ENCODE results near the gene BAX. TPM values are rescaled to one million over a fixed set of nuclear protein-coding genes. Genes with fewer than 3 reads are reported as not detected.

Gene BAX
- total and polyA plus RNA-seq, 4 experiments from 2014 or later, result 56.5 to 183 (median 120) TPM

- Histone ChIP-seq H3K9me3 (ENCODE audit: control insufficient read depth in 1 of 2, low read length in 2 of 2) (no peaks in the 10 kb centered on the region), H3K27ac (ENCODE audit: low read depth, low read length) (no peak overlapping the region), H3K4me1 (ENCODE audit: insufficient read depth, low read length) (peaks cover 12% of the 10 kb centered on the region), H3K4me3 (ENCODE audit: low read length in 2 of 2) (no peak overlapping the region), H3K36me3 (ENCODE audit: insufficient read depth, low read length) (no peaks in the 10 kb centered on the region), H3K27me3 (ENCODE audit: insufficient read depth, low read length) (no peaks in the 10 kb centered on the region)
- Mint-ChIP-seq H3K4me1 (peaks cover 14 to 40% (median 23%) of the 10 kb centered on the region in 4 donors), H3K27me3 (no peaks in the 10 kb centered on the region), H3K4me3 (no peak overlapping the region), H3K27ac (peak overlapping the region in 3 of 7 donors; percentile 2 to 57 (median 13)), H3K9me3 (no peaks in the 10 kb centered on the region), H3K36me3 (peaks cover 0 to 14% of the 10 kb centered on the region in 2 donors)
- intact Hi-C loops (cut with micrococcal nuclease), result loop anchor here (2.0 to 10.0 kb wide), 2 partner anchors 57 to 201 kb away; partner anchors contain the start of gene CGB7
- peak in 2 of 5 donors; percentile 22 to 43 for DNase-seq
- ChIA-PET POLR2A (ENCODE audit: partially characterized antibody) (interaction anchor here (1.7 kb wide), 1 partner anchor 20 kb away, joined by 7 read pairs; no protein-coding TSS in a partner anchor), CTCF (ENCODE audit: partially characterized antibody) (interaction anchor here (0.6 to 3.3 kb wide), 14 partner anchors 11 to 201 kb away, joined by 3 to 24 read pairs (median 4); no protein-coding TSS in a partner anchor)
These were observed 43.3 kb downstream of the BAX start for GRCh38 chr19:48997972-48998371.

- CTCF ChIA-PET (ENCODE audit: partially characterized antibody), result interaction anchor here (0.8 to 3.6 kb wide), 20 partner anchors 8 to 204 kb away, joined by 3 to 24 read pairs (median 4); no protein-coding TSS in a partner anchor
- Mint-ChIP-seq H3K4me1 (peaks cover 7 to 24% (median 15%) of the 10 kb centered on the region in 4 donors), H3K27me3 (no peaks in the 10 kb centered on the region), H3K9me3 (no peaks in the 10 kb centered on the region), H3K27ac (peak overlapping the region in 1 of 7 donors; percentile 46), H3K4me3 (peak overlapping the region in 1 of 8 donors; percentile 8), H3K36me3 (peaks cover 7 to 16% of the 10 kb centered on the region in 2 donors)
- H3K4me3 ChIP-seq (ENCODE audit: low read length in 2 of 2), result no peak overlapping the region
- no peaks in the 10 kb centered on the region for H3K36me3 ChIP-seq (ENCODE audit: insufficient read depth, low read length)
- H3K4me1 ChIP-seq (ENCODE audit: insufficient read depth, low read length), result peaks cover 3% of the 10 kb centered on the region
- DNase-seq, result peak; percentile 64 to 76 (median 69)
- H3K27ac ChIP-seq (ENCODE audit: low read depth, low read length), result no peak overlapping the region
- POLR2A ChIA-PET (ENCODE audit: partially characterized antibody), result interaction anchor here (0.7 to 1.4 kb wide), 4 partner anchors 12 to 98 kb away, joined by 3 to 8 read pairs (median 4); no protein-coding TSS in a partner anchor
- intact Hi-C loops (cut with micrococcal nuclease), result loop anchor here (2.0 to 10.0 kb wide), 2 partner anchors 55 to 199 kb away; partner anchors contain the start of gene CGB7
- no peaks in the 10 kb centered on the region for H3K9me3 ChIP-seq (ENCODE audit: control insufficient read depth in 1 of 2, low read length in 2 of 2)
- H3K27me3 ChIP-seq (ENCODE audit: insufficient read depth, low read length), result no peaks in the 10 kb centered on the region
These were observed 45.0 kb downstream of the BAX start for GRCh38 chr19:48999481-49000325.

- Histone ChIP-seq H3K27me3 (ENCODE audit: insufficient read depth, low read length) (no peaks in the 10 kb centered on the region), H3K9me3 (ENCODE audit: control insufficient read depth in 1 of 2, low read length in 2 of 2) (no peaks in the 10 kb centered on the region), H3K27ac (ENCODE audit: low read depth, low read length) (no peak overlapping the region), H3K4me3 (ENCODE audit: low read length in 2 of 2) (no peak overlapping the region), H3K4me1 (ENCODE audit: insufficient read depth, low read length) (no peaks in the 10 kb centered on the region), H3K36me3 (ENCODE audit: insufficient read depth, low read length) (peaks cover 11% of the 10 kb centered on the region)
- intact Hi-C loops (cut with micrococcal nuclease), result no loop called here
- no peak overlapping the region for H3K4me3 Mint-ChIP-seq
- POLR2A ChIA-PET (ENCODE audit: partially characterized antibody), result interaction anchor here (0.7 kb wide), 1 partner anchor 10 kb away, joined by 4 read pairs; no protein-coding TSS in a partner anchor
- H3K27ac Mint-ChIP-seq, result no peak overlapping the region
- H3K9me3 Mint-ChIP-seq, result no peaks in the 10 kb centered on the region
- peaks cover 3 to 8% (median 7%) of the 10 kb centered on the region in 4 donors for H3K4me1 Mint-ChIP-seq
- peaks cover 10 to 33% of the 10 kb centered on the region in 2 donors for H3K36me3 Mint-ChIP-seq
- H3K27me3 Mint-ChIP-seq, result no peaks in the 10 kb centered on the region
- CTCF ChIA-PET (ENCODE audit: partially characterized antibody), result interaction anchor here (0.9 to 1.2 kb wide), 2 partner anchors 11 to 14 kb away, joined by 4 to 5 read pairs; partner anchors contain the start of genes GYS1 and RUVBL2
- DNase-seq, result no peak
These were observed 49.5 kb downstream of the BAX start for GRCh38 chr19:49004133-49004532.

GRCh38 chr19:49004964-49005614, 50.4 kb downstream of the BAX start:
- no peak overlapping the region for H3K4me3 ChIP-seq (ENCODE audit: low read length in 2 of 2)
- H3K4me1 ChIP-seq (ENCODE audit: insufficient read depth, low read length), result no peaks in the 10 kb centered on the region
- no peaks in the 10 kb centered on the region for H3K27me3 ChIP-seq (ENCODE audit: insufficient read depth, low read length)
- H3K36me3 ChIP-seq (ENCODE audit: insufficient read depth, low read length), result peaks cover 11% of the 10 kb centered on the region
- CTCF ChIA-PET (ENCODE audit: partially characterized antibody), result no interaction called here
- H3K9me3 ChIP-seq (ENCODE audit: control insufficient read depth in 1 of 2, low read length in 2 of 2), result no peaks in the 10 kb centered on the region
- H3K36me3 Mint-ChIP-seq, result peaks cover 12 to 34% of the 10 kb centered on the region in 2 donors
- H3K9me3 Mint-ChIP-seq, result no peaks in the 10 kb centered on the region
- H3K27ac ChIP-seq (ENCODE audit: low read depth, low read length), result no peak overlapping the region
- H3K4me3 Mint-ChIP-seq, result no peak overlapping the region
- POLR2A ChIA-PET (ENCODE audit: partially characterized antibody), result no interaction called here
- intact Hi-C loops (cut with micrococcal nuclease), result no loop called here
- no peaks in the 10 kb centered on the region for H3K27me3 Mint-ChIP-seq
- peaks cover 0 to under 1% (median 0%) of the 10 kb centered on the region in 4 donors for H3K4me1 Mint-ChIP-seq
- no peak overlapping the region for H3K27ac Mint-ChIP-seq
- no peak for DNase-seq

DNA sequence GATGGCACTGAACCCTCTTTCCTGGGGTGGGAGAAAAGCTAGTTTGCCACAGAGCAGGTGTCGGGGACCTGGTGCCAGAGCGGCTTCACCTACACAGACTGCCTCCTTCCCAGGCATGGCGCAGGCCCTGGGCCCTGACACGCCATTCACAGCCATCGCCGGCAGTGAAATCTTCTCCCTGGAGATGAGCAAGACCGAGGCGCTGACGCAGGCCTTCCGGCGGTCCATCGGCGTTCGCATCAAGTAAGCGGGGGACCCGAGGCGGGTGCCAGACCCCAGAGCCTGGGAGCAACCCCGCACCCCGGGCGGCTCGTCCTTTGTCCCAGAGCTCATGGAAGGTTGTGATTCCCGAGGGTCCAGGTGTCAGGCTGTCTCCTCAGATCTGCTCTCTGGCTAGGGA, 52.2 kb downstream of the BAX start:
- Mint-ChIP-seq H3K4me1 (no peaks in the 10 kb centered on the region), H3K9me3 (no peaks in the 10 kb centered on the region), H3K4me3 (no peak overlapping the region), H3K27ac (no peak overlapping the region), H3K36me3 (peaks cover 21 to 43% of the 10 kb centered on the region in 2 donors), H3K27me3 (no peaks in the 10 kb centered on the region)
- H3K4me1 ChIP-seq (ENCODE audit: insufficient read depth, low read length), result no peaks in the 10 kb centered on the region
- H3K9me3 ChIP-seq (ENCODE audit: control insufficient read depth in 1 of 2, low read length in 2 of 2), result no peaks in the 10 kb centered on the region
- H3K4me3 ChIP-seq (ENCODE audit: low read length in 2 of 2), result no peak overlapping the region
- ChIA-PET CTCF (ENCODE audit: partially characterized antibody) (no interaction called here), POLR2A (ENCODE audit: partially characterized antibody) (no interaction called here)
- no peaks in the 10 kb centered on the region for H3K27me3 ChIP-seq (ENCODE audit: insufficient read depth, low read length)
- H3K27ac ChIP-seq (ENCODE audit: low read depth, low read length), result no peak overlapping the region
- H3K36me3 ChIP-seq (ENCODE audit: insufficient read depth, low read length), result peaks cover 17% of the 10 kb centered on the region
- no peak for DNase-seq
- intact Hi-C loops (cut with micrococcal nuclease), result no loop called here

DNA sequence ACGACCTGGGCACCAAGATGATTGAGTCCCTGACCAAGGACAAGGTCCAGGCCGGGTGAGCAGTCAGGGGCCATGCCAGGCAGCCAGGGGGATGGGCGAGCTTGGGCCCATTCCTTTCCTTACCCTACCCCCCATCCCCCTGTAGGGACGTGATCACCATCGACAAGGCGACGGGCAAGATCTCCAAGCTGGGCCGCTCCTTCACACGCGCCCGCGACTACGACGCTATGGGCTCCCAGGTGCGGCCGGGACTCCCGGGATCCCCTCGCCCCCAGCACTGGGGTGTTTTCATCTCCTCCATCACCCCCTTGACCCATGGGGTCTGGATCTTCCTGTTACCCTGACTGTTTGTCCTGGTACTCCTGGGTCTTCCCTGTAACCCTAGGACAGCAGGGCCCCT, 55.2 kb downstream of the BAX start:
- Mint-ChIP-seq H3K9me3 (no peaks in the 10 kb centered on the region), H3K27ac (no peak overlapping the region), H3K4me1 (no peaks in the 10 kb centered on the region), H3K36me3 (peaks cover 18 to 44% of the 10 kb centered on the region in 2 donors), H3K27me3 (no peaks in the 10 kb centered on the region), H3K4me3 (no peak overlapping the region)
- H3K27ac ChIP-seq (ENCODE audit: low read depth, low read length), result no peak overlapping the region
- intact Hi-C loops (cut with micrococcal nuclease), result no loop called here
- POLR2A ChIA-PET (ENCODE audit: partially characterized antibody), result interaction anchor here (0.9 kb wide), 1 partner anchor 9 kb away, joined by 3 read pairs; no protein-coding TSS in a partner anchor
- DNase-seq, result no peak
- H3K4me3 ChIP-seq (ENCODE audit: low read length in 2 of 2), result no peak overlapping the region
- H3K27me3 ChIP-seq (ENCODE audit: insufficient read depth, low read length), result no peaks in the 10 kb centered on the region
- no peaks in the 10 kb centered on the region for H3K4me1 ChIP-seq (ENCODE audit: insufficient read depth, low read length)
- CTCF ChIA-PET (ENCODE audit: partially characterized antibody), result interaction anchor here (3.1 to 3.3 kb wide), 2 partner anchors 11 to 16 kb away, joined by 10 to 24 read pairs; partner anchors contain the start of genes GYS1 and RUVBL2
- H3K9me3 ChIP-seq (ENCODE audit: control insufficient read depth in 1 of 2, low read length in 2 of 2), result no peaks in the 10 kb centered on the region
- peaks cover 24% of the 10 kb centered on the region for H3K36me3 ChIP-seq (ENCODE audit: insufficient read depth, low read length)
